Calu3 (cell line): Measurements from ENCODE around the gene ZBTB32. TPM values are rescaled to one million over a fixed set of nuclear protein-coding genes. Genes with fewer than 3 reads are reported as not detected.

Source experiments
- BruUV-seq: library from RNA; stranded (reverse); fragments of 400-500 nt; replicated peaks from 2 replicates; lab custom pipeline; 2021; lab: Mats Ljungman, UMichigan
- CTCF ChIA-PET: fragments of 300-600 bp; sonication (Branson Sonifier 250); formaldehyde crosslinking; loops from one replicate; lab custom pipeline; 2022; ENCODE audit warnings: antibody characterized with exemption; lab: Charles Lee
- DNase-seq: peaks from one replicate; pipeline ENCODE4 v3.0.0; 2022
- H3K27ac Mint-ChIP-seq: one replicate; pipeline ENCODE4 v1.8.0; 2022; ENCODE audit warnings: mixed read lengths; ENCODE audit not compliant: unreplicated experiment
- H3K27me3 Mint-ChIP-seq: one replicate; pipeline ENCODE4 v1.8.0; 2022; ENCODE audit warnings: mixed read lengths; ENCODE audit not compliant: unreplicated experiment
- H3K36me3 Mint-ChIP-seq: one replicate; pipeline ENCODE4 v1.8.0; 2022; ENCODE audit warnings: mild to moderate bottlenecking, moderate library complexity, mixed read lengths; ENCODE audit not compliant: insufficient read depth, unreplicated experiment
- H3K4me1 Mint-ChIP-seq: one replicate; pipeline ENCODE4 v1.8.0; 2022; ENCODE audit warnings: mild to moderate bottlenecking, low read depth, mixed read lengths; ENCODE audit not compliant: unreplicated experiment
- H3K4me3 Mint-ChIP-seq: one replicate; pipeline ENCODE4 v1.8.0; 2022; ENCODE audit warnings: mild to moderate bottlenecking, low read depth, moderate library complexity, mixed read lengths; ENCODE audit not compliant: unreplicated experiment
- H3K9me3 Mint-ChIP-seq: one replicate; pipeline ENCODE4 v1.8.0; 2022; ENCODE audit warnings: low read depth, mixed read lengths; ENCODE audit not compliant: unreplicated experiment
- CTCF ChIP-seq: fragments of 200-600 bp; IDR thresholded peaks from one replicate; pipeline ENCODE4 v1.8.0; 2022; ENCODE audit warnings: antibody characterized with exemption; ENCODE audit not compliant: unreplicated experiment
- intact Hi-C: fragments of 100-400 bp; cut with micrococcal nuclease; formaldehyde crosslinking; loops from one replicate; pipeline ENCODE4 v1.10.0; 2022; ENCODE audit not compliant: unreplicated experiment
- total RNA-seq: library from RNA; stranded (reverse); gene quantifications from 2 replicates; pipeline ENCODE4 v1.2.3, GENCODE V29; 2022

Gene ZBTB32
- total RNA-seq, 1 experiment from 2014 or later, result not detected

DNA sequence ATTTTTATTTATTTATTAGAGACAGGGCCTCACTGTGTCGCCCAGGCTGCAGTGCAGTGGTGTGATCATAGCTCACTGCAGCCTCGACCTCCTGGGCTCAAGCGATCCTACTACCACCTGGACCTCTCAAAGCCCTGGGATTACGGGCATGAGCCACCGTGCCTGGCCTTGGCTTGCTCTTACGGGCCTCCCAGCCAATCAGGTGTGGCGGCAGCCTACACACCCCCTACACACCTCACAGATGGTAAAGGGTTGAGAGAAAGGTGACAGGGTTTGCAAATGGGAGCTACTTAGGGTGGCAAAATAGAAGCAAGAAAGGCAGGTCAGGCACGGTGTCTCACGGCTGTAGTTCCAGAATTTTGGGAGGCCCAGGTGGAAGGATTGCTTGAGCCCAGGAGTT, 1.0 kb upstream of the ZBTB32 start:
- Mint-ChIP-seq H3K27me3 (peaks cover 4% of the 10 kb centered on the region), H3K4me1 (peaks cover 8% of the 10 kb centered on the region), H3K27ac (no peak overlapping the region), H3K9me3 (no peaks in the 10 kb centered on the region), H3K36me3 (peaks cover 11% of the 10 kb centered on the region), H3K4me3 (no peak overlapping the region)
- intact Hi-C loops, result no loop called here
- no TSS peak for BruUV-seq
- TF ChIP-seq CTCF, result no peak
- no peak for DNase-seq
- CTCF ChIA-PET, result interaction anchor here (0.5 to 2.0 kb wide), 5 partner anchors 9 to 91 kb away, joined by 3 to 5 read pairs (median 4); partner anchors contain the start of gene HAUS5

- TF ChIP-seq CTCF, result no peak
- intact Hi-C loops, result no loop called here
- no peak overlapping the region for H3K4me3 Mint-ChIP-seq
- H3K36me3 Mint-ChIP-seq, result no peaks in the 10 kb centered on the region
- H3K27ac Mint-ChIP-seq, result no peak overlapping the region
- H3K4me1 Mint-ChIP-seq, result no peaks in the 10 kb centered on the region
- CTCF ChIA-PET, result interaction anchor here (0.6 to 1.1 kb wide), 2 partner anchors 10 to 122 kb away, joined by 4 read pairs; no protein-coding TSS in a partner anchor
- peaks cover 44% of the 10 kb centered on the region for H3K27me3 Mint-ChIP-seq
- no TSS peak for BruUV-seq
- no peak for DNase-seq
- no peaks in the 10 kb centered on the region for H3K9me3 Mint-ChIP-seq
Measured at GRCh38 chr19:35708391-35708790, 4.0 kb downstream of the ZBTB32 start.

DNA sequence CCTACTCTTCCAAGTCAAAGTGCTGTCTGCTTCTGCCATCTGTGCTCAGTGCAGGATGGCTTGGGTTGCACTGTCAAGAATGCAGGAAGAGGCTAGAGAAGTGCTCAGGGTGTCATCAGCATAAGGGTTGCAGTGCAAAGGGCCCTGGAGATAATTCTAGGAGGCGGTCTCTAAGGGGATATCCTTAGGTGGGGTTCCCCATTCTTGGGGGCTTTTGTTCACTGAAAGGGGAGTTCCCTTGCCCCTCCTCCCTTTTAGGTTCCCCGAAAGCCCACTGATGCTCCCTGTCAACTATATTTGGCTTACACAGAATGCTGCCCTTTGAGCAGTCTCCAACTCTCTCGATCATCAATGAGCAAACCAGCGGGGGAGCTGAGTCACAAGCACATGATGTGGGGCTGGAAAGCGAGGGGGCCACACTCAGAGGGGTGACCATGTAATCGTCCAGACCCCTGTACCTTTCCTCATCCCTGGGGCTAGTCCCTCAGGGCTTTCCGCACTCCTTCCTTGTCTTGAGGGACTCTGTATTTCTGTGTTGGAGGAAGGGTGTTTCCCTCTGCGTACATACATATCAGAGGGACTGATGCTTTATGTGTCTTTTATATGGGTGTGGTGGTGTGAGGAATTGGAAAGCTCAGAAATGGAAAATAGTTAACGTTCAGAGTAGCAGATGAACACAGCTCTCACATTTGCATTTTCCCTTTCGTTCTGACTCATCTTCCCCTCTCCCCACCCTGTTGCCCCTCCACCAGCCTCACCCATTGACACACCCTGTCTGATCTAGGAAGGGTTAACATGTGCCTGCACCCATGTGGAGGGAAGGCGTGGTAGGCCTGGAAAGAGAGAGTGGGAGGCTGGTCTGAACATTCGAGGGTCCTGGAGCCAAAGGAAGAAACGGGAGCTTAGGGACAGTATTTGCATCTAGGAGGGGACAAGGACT, 6.7 kb downstream of the ZBTB32 start:
- intact Hi-C loops, result no loop called here

More for the DNA sequence above, 6.7 kb downstream of the ZBTB32 start:
- no TSS peak for BruUV-seq
- Mint-ChIP-seq H3K36me3 (peaks cover 5% of the 10 kb centered on the region), H3K4me1 (peaks cover 11% of the 10 kb centered on the region), H3K27ac (no peak overlapping the region), H3K9me3 (no peaks in the 10 kb centered on the region), H3K27me3 (peaks cover 58% of the 10 kb centered on the region), H3K4me3 (no peak overlapping the region)
- CTCF ChIA-PET, result interaction anchor here (0.6 to 0.8 kb wide), 2 partner anchors 18 to 19 kb away, joined by 3 to 6 read pairs; no protein-coding TSS in a partner anchor
- DNase-seq, result no peak
- TF ChIP-seq CTCF, result no peak
